Kidney capillary endothelial cell (primary cell): ENCODE measurements around the gene SLC6A7.
"Not testable (repeated sequence)": the region's sequence is repeated elsewhere in the genome, so short reads cannot be mapped to it uniquely, and the experiment has no call there.

Source experiments
- DNase-seq: peaks from one replicate; pipeline ENCODE4 v3.0.0-alpha.2; 2018; ENCODE audit warnings: low spot score

The SLC6A7 gene

GRCh38 chr5:150243590-150243989 lies 53.7 kb downstream of the SLC6A7 start:
- no peak for DNase-seq

DNA sequence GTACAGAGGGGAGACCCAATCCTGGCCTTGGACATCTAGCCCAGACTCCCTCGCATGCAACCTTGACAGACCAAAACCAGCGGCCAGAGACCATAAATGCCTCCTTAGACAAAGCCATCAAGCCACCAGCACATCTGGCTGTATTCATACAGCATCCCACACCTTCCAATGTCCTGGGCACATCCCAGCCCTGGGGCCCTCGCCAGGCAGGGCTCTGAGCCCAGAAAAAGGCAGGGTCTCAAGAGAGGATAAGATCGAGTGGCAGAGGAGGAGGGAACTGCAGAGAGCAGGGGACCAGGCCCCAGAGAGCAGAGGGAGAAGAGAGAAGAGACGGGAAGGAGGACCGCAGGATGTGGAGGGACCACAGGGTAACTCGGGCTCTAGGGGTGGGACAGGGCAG lies 54.3 kb downstream of the SLC6A7 start:
- no peak for DNase-seq

DNA sequence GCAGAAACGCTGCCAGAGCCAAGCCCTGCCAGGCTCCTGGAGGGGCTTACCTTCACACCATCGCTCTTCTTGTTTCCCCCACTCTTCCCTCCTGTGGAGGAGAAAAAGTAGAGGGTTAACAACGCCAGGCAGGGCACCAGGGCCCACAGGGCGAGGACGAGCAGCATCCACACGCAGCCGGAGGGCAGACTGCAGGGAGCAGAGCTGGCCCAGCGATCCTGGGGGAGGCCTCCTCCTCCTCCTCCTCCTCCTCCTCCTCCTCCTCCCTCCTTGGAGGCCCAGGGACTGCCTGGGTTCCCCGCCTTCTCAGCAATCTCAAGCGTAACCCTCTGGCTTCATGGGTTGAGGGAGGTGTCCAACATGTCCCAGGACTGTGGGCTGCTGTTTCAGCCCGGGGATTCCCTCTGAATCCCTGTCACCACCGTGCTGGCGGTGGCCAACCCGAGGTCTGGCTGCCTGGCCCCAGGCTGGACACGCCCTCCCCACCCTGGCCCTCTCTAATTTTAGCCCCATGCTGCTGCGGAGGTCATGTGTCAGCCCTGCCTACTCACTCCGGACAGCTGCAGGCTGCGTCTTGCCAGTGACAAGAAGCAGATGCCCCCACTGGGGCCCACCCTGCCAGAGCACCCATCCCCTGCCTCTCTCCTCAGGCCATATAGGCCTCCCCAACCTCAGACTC lies 55.4 kb downstream of the SLC6A7 start:
- DNase-seq: no peak

GRCh38 chr5:150245808-150246207 lies 55.9 kb downstream of the SLC6A7 start:
- no peak for DNase-seq

DNA sequence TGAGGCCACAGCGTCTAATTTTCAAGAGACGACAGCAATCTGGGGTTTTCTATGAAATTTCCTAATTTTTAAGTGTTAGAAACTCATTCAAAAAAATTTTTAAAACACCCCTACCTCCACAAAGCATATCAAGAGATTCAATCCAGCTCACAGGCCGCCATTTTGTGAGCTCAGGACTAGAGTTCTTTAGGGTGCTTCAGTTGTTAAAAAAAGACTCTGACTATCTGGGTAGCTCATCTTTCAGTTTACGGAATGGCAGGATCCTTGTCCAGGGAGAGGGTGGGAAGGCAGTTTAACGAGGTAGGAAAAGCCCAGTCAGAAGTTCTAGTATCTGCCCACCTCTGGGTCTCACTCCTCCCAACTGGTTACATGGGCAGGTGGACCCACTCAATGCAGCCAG lies 56.6 kb downstream of the SLC6A7 start:
- DNase-seq: no peak

GRCh38 chr5:150246835-150247234 lies 57.0 kb downstream of the SLC6A7 start:
- no peak for DNase-seq

DNA sequence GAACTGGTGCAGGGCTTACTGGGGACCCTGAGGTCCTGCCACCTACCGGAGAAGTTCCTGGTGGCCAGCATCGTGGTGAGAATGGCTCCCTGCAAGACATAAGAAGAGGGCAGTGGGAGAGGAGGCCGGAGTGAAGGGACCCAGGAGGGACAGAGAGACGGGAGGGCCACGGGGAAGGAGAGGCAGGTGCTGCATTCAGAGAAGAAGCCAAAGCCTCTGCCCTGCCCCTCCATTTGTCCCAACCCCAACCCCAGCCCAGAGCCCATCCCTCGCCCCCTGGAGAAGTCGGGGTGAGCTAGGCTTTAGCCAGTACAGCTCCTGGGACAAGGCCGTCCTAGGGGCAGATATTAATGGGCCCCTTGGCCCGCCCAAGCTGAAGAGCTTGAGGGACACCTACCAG lies 57.9 kb downstream of the SLC6A7 start:
- no peak for DNase-seq

GRCh38 chr5:150248493-150248892 lies 58.6 kb downstream of the SLC6A7 start:
- DNase-seq: not testable (repeated sequence)

GRCh38 chr5:150248946-150249345 lies 59.1 kb downstream of the SLC6A7 start:
- DNase-seq: no peak

DNA sequence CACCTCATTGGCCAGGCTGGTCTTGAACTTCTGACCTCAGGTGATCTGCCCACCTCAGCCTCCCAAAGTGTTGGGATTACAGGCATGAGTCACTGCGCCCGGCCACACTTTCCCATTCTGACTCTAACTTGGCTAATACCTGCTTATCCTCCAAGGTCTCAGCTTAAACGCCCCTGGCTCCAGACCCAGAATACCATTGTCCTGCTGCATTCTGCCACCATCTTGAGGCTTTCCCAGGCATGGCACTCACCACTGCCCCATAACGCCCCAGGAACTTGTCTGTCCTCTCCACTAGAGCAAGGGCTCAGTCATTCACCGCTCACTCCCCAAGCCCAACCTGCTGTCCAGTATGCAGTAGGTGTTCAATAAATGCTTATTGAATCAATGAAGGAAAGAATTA lies 59.9 kb downstream of the SLC6A7 start:
- DNase-seq: no peak

GRCh38 chr5:150251504-150251903 lies 61.6 kb downstream of the SLC6A7 start:
- DNase-seq: no peak

- no peak for DNase-seq
Observed at GRCh38 chr5:150252489-150252888, 62.6 kb downstream of the SLC6A7 start.

DNA sequence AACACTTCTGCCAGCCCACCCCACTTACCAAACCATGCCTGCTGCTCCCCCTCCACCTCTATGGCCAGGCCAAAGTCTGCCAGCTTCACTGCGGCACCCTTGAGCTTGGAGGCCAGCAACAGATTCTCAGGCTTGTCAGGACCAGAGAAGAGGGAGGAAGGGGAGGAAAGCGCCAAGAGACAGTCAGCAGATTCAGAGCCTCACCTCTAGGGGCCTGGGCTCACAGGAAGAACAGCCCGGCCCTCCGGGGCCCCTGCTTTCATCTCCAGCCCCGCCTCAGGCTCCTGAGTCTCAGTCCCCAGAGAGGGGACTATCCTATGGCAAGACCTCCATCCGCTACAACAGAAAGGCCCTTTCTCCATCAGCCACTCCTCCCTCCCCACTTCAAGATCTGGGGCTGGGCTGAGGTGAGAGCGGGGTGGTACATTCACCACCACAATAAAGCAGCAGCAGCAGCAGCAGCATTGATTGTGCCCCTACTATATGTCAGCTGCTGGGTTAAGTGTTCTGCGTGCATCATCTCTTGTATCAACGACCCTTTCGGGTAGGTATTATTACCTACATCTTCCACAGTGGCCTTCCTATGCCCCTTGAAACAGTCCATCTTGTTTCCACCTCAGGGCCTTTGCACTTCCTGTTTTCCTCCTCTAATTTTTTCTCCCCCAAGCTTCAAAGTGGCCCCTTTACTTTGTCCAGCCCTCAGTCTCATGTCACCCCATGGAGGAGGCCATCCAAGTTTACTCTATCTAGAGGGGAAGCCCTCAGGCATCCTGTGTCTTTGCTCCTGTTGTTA lies 63.8 kb downstream of the SLC6A7 start:
- DNase-seq: no peak

GRCh38 chr5:150254363-150254762 lies 64.5 kb downstream of the SLC6A7 start:
- no peak for DNase-seq

DNA sequence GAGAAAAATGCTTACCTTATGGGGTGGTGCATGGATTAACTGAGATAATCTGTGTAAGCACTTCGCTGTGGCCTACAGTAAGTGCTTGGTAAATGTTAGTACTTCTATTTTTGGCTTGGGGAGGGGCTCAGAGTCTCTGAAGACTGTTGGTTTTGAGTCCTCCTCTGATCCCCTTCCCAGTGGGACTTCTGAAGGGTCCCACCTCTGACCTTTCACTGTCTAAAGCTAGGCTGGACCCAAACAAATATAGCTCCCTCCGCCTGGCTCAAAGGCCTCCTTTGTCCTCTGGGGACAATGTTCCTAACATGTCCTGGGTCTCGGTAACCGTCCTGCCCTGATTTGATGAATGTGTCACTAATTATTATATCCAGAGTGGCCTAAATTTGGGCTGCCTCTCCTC lies 64.9 kb downstream of the SLC6A7 start:
- no peak for DNase-seq

- DNase-seq: peak; percentile 33
Observed at GRCh38 chr5:150255659-150256409, 66.0 kb downstream of the SLC6A7 start.

DNA sequence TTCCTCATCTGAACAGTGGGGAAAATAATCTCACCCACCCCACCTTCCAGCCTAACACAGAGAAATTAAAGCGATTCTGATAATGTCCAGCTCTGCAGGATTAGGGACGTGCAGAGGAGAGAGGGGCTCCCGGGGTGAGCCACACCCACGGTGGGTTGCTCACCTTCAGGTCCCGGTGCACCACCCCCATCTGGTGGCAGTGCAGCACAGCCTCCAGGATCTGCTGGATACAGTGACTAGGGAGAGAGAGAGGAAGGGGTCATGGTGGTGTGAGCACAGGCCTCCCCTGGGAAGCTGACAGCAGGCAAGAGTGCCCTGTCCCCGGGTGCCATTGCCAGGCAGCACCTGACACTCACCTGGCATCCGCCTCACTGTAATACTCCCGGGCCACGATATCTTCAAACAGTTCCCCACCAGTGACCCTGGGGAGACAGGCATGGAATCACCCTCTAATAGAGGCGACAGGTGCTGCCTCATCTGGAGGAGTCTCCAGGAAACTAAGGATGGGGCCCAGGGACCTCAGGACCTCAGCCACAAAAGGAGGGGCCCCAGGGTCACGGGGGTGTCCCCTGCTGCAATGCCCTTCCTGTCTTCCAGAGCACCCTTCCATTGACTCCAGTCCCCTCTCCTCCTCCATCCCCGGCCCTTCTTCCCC lies 66.7 kb downstream of the SLC6A7 start:
- DNase-seq: no peak

DNA sequence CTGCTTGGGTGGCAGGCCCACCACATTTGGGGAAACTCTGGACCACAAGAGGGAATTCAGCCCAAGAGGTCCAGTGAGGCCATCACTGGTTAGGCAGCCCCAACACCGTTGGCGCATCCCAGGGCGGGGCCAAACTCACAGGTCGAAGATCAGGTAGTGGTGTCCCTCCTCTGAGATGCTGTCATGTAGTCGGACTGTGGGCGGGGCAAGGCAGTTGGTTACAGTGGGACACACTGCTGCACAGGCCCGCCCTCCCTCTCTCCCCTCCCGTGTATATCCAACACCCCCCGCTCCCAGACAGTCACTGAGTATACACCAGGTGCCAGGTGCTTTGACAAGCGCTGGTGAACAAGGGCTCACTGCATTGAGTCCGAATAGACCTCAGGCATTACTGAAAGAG lies 67.6 kb downstream of the SLC6A7 start:
- DNase-seq: no peak

GRCh38 chr5:150258130-150258529 lies 68.3 kb downstream of the SLC6A7 start:
- no peak for DNase-seq
